ENCODE results near the gene PGBD5. TPM values are rescaled to one million over a fixed set of nuclear protein-coding genes. Genes with fewer than 3 reads are reported as not detected.

The PGBD5 gene
- total and polyA plus RNA-seq, 2 of the 13 experiments (the other 11 are each of a cell fraction or from before 2014, with no cell fraction given), result 0.04 to 0.13 TPM

- POLR2A ChIA-PET, result no interaction called here
- no peak for ATAC-seq
- DNase-seq (ENCODE audit: low spot score), result no peak
- Histone ChIP-seq H3K79me2 (ENCODE audit: insufficient read depth, low read length) (no peaks in the 10 kb centered on the region), H3K4me3 (replicated peaks in 1 of 3; ENCODE audit: insufficient read depth in 1 of 3, low read depth in 2 of 3, low read length in 3 of 3) (no peak overlapping the region), H4K20me1 (ENCODE audit: insufficient read depth, low read length) (no peaks in the 10 kb centered on the region), H3K4me2 (ENCODE audit: low read depth, low read length) (no peak overlapping the region), H3K27ac (ENCODE audit: extremely low read length, insufficient read depth, low read length) (no peak overlapping the region), H3K9me3 (ENCODE audit: low read length) (no peaks in the 10 kb centered on the region), H3K4me1 (ENCODE audit: insufficient read depth, low read length) (peaks cover 12% of the 10 kb centered on the region), H2AFZ (ENCODE audit: low read length) (no peak overlapping the region), H3K36me3 (replicated peaks in 1 of 2; ENCODE audit: control insufficient read depth in 1 of 2, insufficient read depth in 2 of 2, low read length in 2 of 2) (no peaks in the 10 kb centered on the region), H3K9ac (ENCODE audit: insufficient read depth, low read depth, low read length) (no peak overlapping the region), H3K27me3 (ENCODE audit: control insufficient read depth in 1 of 2, insufficient read depth in 2 of 2, low read length in 2 of 2) (peaks cover 2 to 10% of the 10 kb centered on the region in 2 experiments; a peak in 3 of 5 replicates)
- 52% methylated on average over 4 of the region's 4 CpGs for whole genome bisulfite sequencing (ENCODE audit: low lambda C conversion rate)
- no peak for FAIRE-seq
- CTCF ChIA-PET (ENCODE audit: low intra/inter-chr PET ratio, low total read pairs), result no interaction called here
- no TSS peak for BruUV-seq (replicated peaks)
- in situ Hi-C loops (cut with HindIII; ENCODE audit: extremely low pct_ligation_motif_present, low pct_unique_long_range_greater_than_20kb) (no loop called here), intact Hi-C loops (cut with micrococcal nuclease; ENCODE audit: unreplicated experiment) (no loop called here)
- TF ChIP-seq SNAPC2 (CRISPR knock-in tag; IDR thresholded peaks at IDR 0.05) (no peak), ZNF784 (CRISPR knock-in tag; IDR thresholded peaks at IDR 0.05; ENCODE audit: borderline replicate concordance) (no peak), HNRNPK (IDR thresholded peaks at IDR 0.05; ENCODE audit: low read depth, low read length, poor library complexity, severe bottlenecking) (no peak)
Measured at GRCh38 chr1:230306169-230306568, 120.0 kb downstream of the PGBD5 start.

GRCh38 chr1:230303822-230304221, 122.3 kb downstream of the PGBD5 start:
- no peaks in the 10 kb centered on the region for H4K20me1 ChIP-seq (ENCODE audit: insufficient read depth, low read length)
- FAIRE-seq, result no peak
- no peaks in the 10 kb centered on the region for H3K9me3 ChIP-seq (ENCODE audit: low read length)
- H3K9ac ChIP-seq (ENCODE audit: insufficient read depth, low read depth, low read length), result no peak overlapping the region
- in situ Hi-C loops (cut with HindIII; ENCODE audit: extremely low pct_ligation_motif_present, low pct_unique_long_range_greater_than_20kb), result no loop called here
- H3K4me3 ChIP-seq (replicated peaks in 1 of 3; ENCODE audit: insufficient read depth in 1 of 3, low read depth in 2 of 3, low read length in 3 of 3), result no peak overlapping the region
- H3K27ac ChIP-seq (ENCODE audit: extremely low read length, insufficient read depth, low read length), result no peak overlapping the region
- H3K4me1 ChIP-seq (ENCODE audit: insufficient read depth, low read length), result peaks cover 30% of the 10 kb centered on the region
- CTCF ChIA-PET (ENCODE audit: low intra/inter-chr PET ratio, low total read pairs), result no interaction called here
- peaks cover 0 to 2% of the 10 kb centered on the region in 2 experiments; a peak in 2 of 5 replicates for H3K27me3 ChIP-seq (ENCODE audit: control insufficient read depth in 1 of 2, insufficient read depth in 2 of 2, low read length in 2 of 2)
- POLR2A ChIA-PET, result no interaction called here
- no peak for DNase-seq (ENCODE audit: low spot score)
- intact Hi-C loops (cut with micrococcal nuclease; ENCODE audit: unreplicated experiment), result no loop called here
- no peaks in the 10 kb centered on the region for H3K79me2 ChIP-seq (ENCODE audit: insufficient read depth, low read length)
- H2AFZ ChIP-seq (ENCODE audit: low read length), result no peak overlapping the region
- no peak overlapping the region for H3K4me2 ChIP-seq (ENCODE audit: low read depth, low read length)
- 31% methylated on average over 6 of the region's 6 CpGs for WGBS (ENCODE audit: low lambda C conversion rate)
- BruUV-seq (replicated peaks), result no TSS peak
- no peaks in the 10 kb centered on the region for H3K36me3 ChIP-seq (replicated peaks in 1 of 2; ENCODE audit: control insufficient read depth in 1 of 2, insufficient read depth in 2 of 2, low read length in 2 of 2)
- ATAC-seq, result no peak
- TF ChIP-seq NKX3-1 (CRISPR knock-in tag; IDR thresholded peaks at IDR 0.05), result no peak
- TF ChIP-seq ETV6 (CRISPR knock-in tag; conservative IDR thresholded peaks at IDR 0.05), result no peak
- no peak for TF ChIP-seq ZBTB46 (CRISPR knock-in tag; IDR thresholded peaks at IDR 0.05; ENCODE audit: borderline replicate concordance)
- no peak for TF ChIP-seq POGK (CRISPR knock-in tag; conservative IDR thresholded peaks at IDR 0.05)
- TF ChIP-seq ARID5B (CRISPR knock-in tag; IDR thresholded peaks at IDR 0.05), result no peak
- no peak for TF ChIP-seq FLYWCH1 (CRISPR knock-in tag; IDR thresholded peaks at IDR 0.05)
- TF ChIP-seq SIX1 (CRISPR knock-in tag; IDR thresholded peaks at IDR 0.05; ENCODE audit: borderline replicate concordance), result no peak
